NCI-H2029 treated with DMSO at 0.1 percent for 48 hours (cell line): ENCODE results near the gene FYCO1.
"Not testable (repeated sequence)": the region's sequence is repeated elsewhere in the genome, so short reads cannot be mapped to it uniquely, and the experiment has no call there.

Experiments used
- DNase-seq: peaks from one replicate; lab custom pipeline; 2025; lab: John Stamatoyannopoulos, UW

FYCO1 gene

DNA sequence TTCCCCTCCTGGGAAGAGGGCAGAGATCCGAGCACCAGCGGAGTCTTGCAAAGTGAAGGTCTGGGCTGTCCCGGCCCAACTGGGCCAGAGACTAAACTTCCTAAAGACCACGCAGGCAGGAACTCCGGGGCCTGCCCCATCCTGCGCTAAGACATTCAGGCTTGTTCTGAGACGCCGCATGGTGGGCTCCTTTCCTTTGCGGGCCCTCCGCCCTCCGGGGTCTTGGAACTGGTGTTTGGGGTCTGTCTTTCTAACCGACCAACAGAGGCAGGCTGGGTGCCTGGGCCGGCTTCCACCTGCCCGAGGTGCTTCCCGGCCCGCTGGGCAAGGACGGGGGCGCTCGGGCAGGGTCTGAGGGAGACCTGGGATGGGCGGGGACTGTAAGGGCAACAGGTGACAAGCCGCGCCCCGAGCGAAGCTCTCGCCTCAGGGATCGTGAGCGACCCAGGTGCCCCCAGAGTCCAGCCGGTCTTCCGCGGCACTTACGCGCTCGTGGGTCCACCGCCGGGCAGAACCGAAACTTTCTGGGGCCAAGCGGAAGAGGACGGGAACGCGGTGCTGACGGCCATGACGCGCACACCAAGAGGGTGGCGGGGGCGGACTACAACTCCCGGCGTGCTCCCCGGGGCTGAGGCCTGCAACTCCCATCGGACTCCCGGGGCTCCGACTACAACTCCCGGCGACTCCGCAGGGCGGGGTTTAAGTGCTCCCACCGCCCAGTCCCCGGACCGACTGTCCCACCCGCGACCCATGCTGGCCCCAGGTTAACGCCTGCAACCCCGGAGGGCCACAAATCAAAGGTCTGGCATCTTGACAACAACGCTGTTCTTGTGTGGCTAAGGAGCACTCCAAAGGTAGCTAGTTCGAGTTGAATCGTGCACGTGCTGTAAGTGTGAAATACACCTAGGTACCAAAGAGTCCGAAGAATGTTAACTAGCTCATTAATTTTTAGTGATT lies at the start of gene FYCO1:
Gene FYCO1, minus strand, starts transcription at position 589 of the 957 bp plus-strand sequence. CDS start 10,914 bp downstream, outside the sequence.
- DNase-seq: peak; percentile 76

DNA sequence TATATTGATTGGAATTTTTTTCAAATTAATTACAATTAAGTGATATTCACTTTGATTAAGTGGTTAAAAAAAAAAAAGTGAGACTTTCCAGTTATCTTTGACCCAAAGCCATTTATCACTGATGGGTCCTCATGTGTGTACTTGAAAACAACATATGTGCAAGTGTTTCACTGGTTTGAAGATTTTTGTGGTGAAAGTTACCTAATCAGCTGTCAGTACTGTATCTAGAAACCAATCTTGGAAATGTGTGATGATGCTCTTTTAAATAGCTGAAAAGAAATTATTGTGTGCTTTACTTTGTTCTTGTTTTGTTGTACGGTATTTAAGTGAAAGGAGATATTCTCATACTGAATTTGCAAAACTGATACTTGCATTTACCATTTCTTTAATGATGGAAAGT lies 43.3 kb upstream of the FYCO1 start:
- DNase-seq: no peak

DNA sequence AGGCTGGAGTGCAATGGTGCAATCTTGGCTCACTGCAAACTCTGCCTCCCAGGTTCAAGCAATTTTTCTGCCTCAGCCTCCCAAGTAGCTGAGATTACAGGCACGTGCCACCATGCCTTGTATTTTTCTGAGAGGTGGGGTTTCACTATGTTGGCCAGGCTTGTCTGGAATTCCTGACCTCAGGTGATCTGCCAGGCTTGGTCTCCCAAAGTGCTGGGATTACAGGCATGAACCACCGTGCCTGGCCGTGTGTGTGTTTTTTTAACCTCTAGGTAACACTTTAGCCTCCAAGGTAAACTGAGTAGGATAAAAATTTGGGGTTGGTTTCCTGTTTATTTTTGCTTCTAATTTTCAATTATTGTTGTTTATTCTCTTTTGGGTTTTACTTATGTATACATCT lies 42.4 kb upstream of the FYCO1 start:
- not testable (repeated sequence) for DNase-seq

DNA sequence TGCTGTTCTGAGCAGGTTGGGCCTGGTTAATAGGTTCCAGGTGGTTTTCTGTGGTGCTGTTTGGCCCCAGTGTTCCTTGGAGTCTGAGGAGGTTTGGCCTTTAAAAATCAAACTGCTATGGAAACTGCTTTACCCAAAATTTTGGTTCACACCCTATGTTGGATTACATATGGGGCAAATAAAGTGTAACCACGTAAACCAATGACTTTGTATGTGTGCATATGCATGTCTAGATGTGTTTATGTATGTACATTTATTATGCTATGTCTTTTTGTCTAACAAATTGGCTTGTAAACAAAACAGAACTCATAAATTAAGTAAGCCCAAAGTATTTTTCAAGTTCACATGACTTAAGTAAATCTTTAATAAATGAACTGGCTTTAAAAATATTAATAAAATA lies 40.6 kb upstream of the FYCO1 start:
- DNase-seq: no peak

DNA sequence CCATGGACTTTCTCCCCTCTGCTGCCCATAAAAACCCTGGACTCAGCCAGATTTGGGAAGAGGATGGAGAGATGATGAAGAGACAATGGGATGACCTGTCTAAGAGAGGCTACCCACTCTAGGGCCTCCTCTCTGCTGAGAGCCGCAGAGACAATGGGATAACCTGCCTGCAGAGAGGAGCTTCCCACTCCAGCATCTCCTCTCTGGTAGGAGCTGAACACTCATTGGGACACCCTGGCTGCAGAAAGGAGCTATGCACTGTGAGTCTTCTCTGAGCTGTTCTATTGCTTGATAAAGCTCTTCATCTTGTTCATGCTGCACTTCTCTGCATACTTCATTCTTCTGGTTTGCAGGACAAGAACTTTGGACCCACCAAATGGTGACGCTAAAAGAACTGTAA lies 36.1 kb upstream of the FYCO1 start:
- no peak for DNase-seq

DNA sequence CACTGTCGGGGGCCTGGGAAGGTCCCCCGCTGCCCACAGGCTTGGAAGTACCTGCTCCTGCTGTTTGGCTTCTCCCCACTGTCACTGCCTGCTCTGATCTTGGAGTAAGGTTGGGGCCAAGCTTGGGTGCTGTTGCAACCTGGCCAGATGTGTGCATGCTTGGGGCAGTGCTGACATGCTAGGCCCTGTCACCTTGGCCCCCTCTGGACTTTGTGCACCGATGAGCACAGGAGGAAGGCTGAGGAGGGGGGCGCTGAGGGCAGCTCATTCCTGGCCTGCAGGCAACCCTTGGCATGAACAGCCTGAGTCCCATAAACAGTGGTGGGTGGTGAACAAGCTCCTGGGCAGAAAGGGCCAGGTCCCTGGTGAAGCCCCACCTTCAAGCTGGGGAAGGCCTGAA lies 35.6 kb upstream of the FYCO1 start:
- no peak for DNase-seq

DNA sequence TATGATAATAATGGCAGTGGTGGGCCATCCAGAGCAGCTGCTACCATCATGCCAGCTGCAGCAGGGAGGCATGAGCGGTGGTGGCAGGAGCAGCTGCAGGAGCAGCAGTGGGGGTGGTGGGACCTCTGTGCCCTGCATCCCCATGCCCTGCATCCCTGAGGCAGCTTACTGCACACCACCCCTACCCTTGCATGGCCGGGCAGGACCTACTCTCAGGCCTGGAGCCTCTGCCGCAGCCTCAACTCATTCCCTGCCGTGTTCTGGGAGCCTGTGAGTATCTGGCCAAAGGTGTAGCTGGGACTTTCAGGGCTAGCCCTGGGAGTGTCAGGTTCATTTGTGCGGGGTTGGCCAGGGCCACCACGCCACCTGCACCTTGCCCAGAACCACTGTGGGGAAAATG lies 35.0 kb upstream of the FYCO1 start:
- no peak for DNase-seq

DNA sequence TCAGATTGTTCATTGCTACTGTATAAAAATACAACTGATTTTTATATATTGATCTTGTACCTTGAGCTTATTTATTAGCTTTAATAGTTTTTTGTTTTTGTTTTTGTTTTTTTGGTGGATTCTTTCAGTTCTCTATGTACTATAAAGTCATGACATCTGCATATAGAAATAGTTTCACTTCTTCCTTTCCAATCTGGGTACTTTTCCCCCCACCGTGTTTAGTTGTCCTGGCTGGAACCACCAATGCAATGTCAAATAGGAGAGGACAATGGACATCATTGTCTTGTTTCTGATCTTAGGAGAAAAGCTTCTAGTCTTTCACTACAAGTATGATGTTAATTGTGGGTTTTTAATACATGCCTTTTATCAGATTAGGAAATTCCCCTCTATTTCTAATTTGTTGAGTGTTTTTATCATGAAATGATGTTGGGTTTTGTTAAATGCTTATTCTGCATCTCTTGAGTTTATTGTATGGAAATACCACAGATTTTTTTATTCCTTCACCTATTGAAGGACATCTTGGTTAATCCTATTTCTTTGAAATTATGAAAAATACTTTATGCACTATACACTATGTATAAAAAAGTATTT lies 34.4 kb upstream of the FYCO1 start:
- no peak for DNase-seq

DNA sequence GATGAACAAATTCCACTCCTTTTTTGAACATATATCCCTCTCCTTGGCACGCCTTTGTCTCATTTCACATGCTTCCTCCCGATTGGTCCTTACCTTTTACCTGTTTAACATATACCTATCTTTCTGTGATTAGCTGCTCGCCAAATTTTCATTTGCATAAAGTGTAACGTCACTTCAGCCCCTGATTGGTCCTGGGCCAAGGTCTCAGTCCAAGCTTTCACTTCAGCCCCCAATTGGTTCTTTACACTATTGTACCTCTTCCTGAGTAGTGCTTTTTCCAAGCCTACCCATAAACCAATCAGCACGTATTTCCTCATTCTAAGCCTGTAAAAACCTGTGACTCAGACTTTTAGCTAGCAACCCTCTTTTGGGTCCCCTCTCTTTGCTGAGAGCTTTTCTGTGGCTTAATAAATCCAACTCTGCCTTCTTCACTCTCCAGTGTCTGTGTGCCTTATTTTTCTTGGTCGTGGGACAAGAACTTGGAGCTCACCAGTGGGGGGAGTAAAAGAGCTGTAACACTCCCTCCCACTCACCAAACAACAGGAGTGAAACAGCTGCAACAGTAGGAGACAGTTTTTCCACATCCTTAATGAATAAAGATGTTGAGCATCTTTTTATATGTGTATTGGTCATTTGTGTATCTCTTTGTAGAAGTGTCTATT lies 32.2 kb upstream of the FYCO1 start:
- no peak for DNase-seq

DNA sequence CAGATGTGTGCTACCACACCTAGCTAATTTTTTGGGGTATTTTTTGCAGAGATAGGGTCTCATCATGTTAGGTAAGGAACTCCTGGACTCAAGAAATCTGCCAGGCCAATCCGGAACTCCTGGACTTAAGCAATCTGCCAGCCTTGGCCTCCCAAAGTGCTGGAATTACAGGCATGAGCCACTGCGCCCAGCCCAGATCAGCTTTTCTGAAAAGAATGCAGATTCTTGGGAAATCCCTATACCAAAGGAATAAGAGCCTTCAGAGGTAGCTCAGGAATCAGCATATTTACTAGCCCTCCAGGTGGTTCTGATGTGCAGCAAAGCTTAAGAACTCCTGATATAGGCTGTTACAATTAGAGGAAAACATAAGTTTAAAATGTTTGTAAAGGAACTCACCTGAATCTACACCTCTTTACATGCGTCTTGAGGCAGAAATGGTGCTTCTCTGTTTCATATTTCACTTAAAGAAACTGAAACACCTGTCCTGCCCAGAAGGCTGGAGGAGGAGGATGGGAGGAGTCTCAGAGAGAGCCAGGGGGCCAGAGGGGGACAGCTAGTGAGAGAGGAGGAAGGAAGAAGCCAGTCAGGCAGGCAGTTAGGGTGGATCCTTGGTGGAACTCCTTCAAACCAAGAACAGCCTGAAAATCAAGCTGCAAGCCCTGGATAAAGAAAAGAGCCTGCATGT lies 31.5 kb upstream of the FYCO1 start, which contains the start of gene XCR1:
Gene XCR1, minus strand, starts transcription at position 463 of the 685 bp plus-strand sequence. CDS start 5,536 bp downstream, outside the sequence.
- no peak for DNase-seq

DNA sequence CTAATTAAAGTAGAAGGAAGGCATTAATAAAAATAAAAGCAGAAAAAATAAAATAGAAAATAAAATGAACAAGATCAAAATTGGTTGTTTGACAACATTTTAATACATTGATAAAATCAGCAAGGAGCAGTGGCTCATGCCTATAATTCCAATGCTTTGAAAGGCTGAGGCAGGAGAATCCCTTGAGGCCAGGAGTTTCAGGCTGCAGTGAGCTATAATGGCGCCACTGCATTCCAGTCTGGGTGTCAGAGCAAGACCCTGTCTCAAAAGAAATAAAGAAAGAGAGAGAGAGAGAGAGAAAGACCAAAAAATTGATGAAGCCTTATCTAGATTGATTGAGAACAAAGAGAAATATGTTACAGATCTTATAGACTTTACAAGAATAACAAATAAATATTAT lies 29.5 kb upstream of the FYCO1 start:
- no peak for DNase-seq

DNA sequence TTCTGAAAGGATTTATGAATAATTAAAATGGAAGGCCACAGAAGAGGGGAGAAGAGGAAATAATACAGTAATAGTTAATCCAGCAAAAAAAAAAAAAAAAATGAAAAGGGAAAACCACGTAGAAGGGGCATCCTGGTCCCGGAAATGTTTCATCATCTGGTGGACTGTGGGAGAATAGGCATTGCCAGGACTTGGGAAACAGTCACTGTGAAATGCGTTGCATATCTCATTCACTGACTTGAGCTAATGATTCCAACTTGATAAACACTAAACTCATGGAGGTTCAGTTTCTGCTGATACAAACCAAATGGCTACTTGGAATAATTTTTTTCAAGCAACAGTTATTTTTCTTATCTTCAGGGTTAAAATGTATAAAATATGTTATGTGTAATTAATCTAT lies 28.5 kb upstream of the FYCO1 start:
- no peak for DNase-seq

DNA sequence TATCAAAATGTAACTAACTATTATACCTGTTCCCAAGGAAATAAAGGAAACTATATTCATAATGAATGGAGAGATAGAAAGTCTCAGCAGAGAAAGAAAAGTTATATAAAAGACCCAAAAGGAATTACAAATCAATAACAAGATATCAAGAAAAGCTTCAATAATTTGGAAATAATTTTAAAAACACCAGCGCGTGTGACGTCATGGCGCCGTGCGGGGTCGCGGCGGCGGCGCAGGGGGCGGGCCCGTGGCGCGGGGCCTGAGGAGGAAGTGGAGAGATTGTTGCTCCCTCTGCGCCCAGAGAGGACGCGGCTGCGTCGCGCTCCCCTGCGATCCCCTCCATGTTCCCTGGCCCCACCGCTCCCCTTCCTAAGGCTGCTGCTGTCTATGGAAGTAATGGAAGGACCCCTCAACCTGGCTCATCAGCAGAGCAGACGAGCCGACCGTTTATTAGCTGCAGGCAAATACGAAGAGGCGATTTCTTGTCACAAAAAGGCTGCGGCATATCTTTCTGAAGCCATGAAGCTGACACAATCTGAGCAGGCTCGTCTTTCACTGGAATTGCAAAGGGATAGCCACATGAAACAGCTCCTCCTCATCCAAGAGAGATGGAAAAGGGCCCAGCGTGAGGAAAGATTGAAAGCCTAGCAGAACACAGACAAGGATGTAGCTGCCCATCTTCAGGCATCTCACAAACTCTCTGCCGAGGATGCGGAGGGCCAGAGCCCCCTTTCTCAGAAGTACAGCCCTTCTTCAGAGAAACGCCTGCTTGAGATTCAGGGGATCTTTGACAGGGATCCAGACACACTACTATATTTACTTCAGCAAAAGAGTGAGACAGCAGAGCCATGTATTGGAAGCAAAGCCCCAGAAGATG lies 27.5 kb upstream of the FYCO1 start:
- no peak for DNase-seq

DNA sequence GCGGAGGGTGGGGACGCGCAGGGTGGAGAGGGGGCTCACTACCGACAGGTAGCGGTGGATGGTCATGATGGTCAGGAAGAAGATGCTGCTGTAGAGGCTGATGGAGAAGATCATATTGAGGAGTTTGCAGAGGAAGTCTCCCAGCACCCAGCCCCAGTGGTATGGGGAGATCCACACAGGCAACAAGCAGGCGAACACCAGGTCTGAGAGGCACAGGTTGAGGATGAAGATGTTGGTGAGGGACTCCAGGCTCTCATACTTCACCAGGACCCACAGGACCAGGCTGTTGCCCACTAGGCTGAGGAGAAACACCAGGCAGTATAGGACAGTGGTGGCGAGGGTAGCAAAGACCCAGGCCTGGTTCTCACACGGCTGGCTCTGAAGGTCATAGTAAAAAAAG lies 25.9 kb upstream of the FYCO1 start:
- DNase-seq: no peak

DNA sequence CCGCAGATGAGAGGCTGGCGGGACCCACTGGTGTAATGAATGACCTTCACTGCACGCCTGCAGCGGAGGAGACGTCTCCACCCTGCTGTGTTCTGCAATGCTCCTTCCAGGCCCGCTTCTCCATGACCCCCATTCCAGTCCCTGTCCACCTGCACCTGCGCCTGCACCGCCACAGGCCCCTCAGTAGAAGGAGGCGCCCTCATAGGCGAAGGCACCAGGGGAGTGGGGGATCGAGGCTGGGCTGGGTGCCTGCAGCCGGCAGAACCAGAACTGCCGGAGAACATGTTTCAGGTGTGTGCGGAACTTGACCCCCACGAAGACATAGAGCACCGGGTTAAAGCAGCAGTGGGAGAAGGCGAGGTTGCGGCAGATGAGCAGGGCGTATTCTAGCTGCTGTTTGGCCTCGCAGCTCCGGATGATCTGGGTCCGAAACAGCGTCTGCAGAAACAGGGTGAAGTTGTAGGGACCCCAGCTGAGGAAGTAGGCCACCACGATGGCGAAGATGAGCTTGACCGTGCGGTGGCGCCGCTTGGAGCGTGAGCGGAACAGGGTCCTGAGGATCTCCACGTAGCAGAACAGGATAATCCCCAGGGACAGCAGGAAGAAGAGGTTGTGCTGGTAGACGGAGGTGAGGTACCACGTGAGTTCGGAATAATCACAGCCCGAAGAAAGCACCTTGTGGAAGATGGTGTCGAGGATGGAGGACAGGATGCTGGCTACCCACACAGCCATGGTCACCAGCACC lies 25.3 kb upstream of the FYCO1 start:
- no peak for DNase-seq

DNA sequence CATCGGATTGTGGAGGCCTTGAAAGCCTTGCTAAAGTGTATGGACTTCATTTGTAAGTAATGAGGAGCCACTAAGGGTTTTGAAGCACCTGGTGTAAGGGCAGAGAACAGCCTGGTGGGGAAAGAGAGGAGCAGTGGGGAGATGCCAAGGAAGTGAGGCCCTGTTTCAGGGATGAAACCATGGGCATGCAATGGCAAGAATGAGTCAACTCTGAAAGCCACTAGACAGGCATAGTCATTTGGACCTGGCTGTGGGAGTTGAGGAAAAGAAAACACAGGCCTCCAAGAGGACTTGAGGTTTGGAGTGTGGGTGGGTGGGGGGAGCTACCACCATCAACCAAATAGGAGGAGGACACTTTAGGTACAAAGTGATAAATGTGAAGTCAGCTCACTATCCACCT lies 24.1 kb upstream of the FYCO1 start:
- DNase-seq: no peak

DNA sequence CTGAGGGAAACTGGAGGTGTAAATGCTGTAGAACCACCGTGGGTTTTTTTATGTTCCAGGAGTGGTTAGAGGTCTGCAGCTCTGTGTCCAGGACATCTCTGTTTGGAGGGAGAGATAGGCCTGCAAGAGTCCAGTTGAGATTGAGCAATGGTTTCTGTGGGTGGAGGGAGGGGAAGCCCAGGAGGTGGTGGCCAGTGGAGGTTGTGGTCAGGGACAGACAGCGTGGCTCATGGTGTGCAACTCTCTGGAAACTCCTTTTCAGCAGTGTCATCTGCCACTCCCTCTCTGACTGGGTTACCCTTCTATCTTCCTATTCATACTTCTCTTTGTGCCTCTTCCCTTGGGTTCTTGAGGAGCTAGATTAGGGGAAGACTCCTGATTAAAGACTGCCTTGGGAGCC lies 22.1 kb upstream of the FYCO1 start:
- DNase-seq: no peak

DNA sequence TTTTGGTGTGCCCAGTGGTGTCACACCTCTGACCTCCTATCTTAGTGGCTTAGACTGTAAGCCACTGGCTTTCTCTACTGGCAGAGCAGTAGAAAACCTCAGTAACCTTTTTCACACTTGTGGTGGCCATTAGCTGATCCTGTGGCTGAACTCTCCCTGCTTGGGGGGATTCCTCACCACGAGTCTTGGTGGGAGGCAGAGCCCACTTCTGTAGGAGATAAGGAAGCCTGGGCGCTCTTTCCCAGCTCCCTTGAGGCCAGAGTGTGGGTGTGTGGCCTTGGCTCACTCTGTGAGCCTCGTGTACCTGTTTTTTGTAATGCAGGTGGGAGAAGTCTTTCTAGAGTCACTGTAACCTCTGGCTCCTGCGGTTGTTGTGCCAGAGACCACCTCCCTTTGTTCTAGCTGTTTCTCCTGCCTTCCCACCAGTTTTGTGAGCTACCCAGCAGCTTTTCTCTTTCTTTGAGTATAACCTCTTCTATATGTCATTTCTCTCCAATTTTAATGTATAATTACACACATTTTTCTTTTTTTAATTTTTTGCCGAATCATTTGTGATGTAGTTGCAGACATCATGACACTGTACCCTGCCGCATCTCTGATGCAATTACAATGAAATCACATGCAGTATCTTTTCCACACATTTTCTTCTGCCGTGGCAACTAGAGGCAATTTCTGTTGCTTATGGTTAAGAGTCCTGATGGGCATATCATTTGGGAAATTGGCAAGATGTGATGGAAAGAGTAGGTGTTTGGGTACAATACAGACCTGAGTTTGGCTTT lies 17.9 kb upstream of the FYCO1 start:
- DNase-seq: no peak

DNA sequence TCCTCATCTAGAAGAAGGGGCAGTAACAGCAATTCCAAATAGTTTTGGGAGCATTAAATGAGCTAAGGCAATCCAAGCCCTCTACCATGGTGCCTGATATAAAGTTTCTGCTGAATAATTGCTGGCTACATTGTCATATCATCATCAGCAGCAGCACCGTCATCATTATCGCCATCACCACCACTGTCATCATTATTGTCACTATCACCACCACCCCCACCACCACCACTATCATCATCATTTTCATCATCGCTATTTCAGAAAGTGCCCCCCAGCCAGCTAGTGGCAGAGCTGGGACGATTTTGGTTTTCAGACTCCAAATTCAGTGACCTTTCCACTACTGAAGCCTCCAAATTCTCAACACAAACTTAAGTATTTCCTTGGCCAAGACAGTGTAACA lies 16.6 kb upstream of the FYCO1 start:
- DNase-seq: no peak
